SKM-1 (cell line): Measurements from ENCODE around the gene EXOC6B.

Experiments used
- DNase-seq: peaks from one replicate; lab custom pipeline; 2025; ENCODE audit not compliant: unreplicated experiment; lab: John Stamatoyannopoulos, UW

The EXOC6B gene

GRCh38 chr2:72793798-72794440, 31.9 kb downstream of the EXOC6B start:
- DNase-seq: no peak

DNA sequence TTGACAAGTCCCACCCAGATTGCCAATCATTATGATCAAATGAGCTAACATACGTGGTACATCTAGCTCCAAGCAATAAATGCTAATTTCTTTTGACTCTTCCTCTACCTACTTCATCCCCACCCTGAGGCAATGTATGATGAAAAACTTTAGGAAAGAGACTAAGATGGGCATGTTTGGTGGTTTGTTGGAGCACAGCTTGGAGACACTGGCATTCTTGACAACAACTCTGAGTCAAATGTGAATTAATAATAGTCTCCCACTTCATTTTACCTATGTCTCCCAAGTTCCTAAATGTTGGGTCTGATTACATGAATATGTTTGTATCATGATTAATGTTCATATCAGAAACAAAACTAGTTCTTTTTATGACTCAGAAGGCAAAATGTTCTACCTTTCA, 36.6 kb downstream of the EXOC6B start:
- DNase-seq: no peak

- no peak for DNase-seq
Observed at GRCh38 chr2:72788756-72789155, 37.1 kb downstream of the EXOC6B start.

- DNase-seq: no peak
Observed at GRCh38 chr2:72785517-72785916, 40.3 kb downstream of the EXOC6B start.

- no peak for DNase-seq
Observed at GRCh38 chr2:72782520-72782919, 43.3 kb downstream of the EXOC6B start.

GRCh38 chr2:72781480-72781879, 44.4 kb downstream of the EXOC6B start:
- no peak for DNase-seq

DNA sequence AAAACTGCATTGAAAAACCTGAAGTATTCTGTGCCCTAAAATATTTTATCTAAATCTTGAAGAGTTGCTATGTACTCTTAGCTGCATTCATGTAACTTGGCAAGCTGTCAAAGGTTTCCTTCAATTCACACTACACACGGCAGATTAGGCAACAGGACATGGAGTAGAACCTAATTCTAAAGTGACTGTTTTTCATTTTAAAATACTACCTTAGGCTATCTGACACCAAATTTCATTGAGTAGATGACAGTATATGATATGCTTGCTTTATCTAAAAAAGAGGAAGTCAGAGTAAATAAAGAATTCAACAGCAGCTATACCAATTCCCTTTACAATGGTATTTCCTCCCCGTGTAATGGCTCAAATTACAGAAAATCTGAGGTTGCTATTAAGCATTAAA, 45.4 kb downstream of the EXOC6B start:
- no peak for DNase-seq

- no peak for DNase-seq
Observed at GRCh38 chr2:72779495-72779894, 46.3 kb downstream of the EXOC6B start.

- DNase-seq: no peak
Observed at GRCh38 chr2:72778410-72778809, 47.4 kb downstream of the EXOC6B start.

DNA sequence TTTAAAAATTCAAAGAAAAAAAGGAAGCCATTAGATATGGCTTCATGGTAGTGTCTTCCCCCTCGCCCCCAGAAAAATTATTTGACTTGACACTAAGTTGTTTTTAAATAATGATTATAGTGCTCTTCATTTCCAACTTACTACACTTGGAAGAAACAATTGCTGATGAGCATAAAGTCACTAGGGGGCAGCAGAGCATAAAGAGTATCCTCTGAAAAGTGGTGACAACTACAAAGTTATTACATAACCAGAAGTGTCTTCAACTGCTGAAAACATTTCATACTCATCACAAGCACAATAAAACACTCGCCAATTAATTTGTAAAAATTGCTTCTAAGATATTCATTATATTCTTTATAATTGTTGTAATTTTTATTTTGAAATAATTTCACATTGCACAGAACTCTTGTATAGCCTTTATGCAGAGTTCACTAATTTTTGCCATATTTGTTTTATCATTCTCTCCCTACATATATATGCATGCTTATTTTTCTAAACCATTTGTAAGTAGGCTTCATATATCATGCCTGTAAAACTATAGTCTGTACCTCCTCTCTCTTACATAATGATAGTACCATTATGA, 54.9 kb downstream of the EXOC6B start:
- DNase-seq: peak; percentile 57

GRCh38 chr2:72765997-72766609, 59.7 kb downstream of the EXOC6B start:
- no peak for DNase-seq

DNA sequence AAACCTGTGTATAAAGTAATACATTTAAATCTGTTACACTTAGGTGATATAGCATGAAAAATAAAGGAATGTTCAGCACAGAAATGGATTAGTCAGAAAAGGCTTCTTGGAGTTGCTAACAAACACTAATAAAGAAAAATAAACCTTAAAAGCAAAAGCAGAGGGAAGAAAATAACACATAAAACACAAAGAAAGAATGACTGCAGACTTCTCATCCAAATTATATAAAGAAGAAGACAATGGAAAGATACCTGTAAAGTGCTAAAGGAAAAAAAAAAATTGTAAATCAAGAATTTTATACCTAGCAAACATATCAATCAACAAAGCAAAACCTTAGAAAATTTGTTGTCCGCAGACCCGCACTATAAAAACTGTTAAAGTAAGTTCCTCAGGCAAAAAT, 63.6 kb downstream of the EXOC6B start:
- DNase-seq: no peak

GRCh38 chr2:72759755-72760154, 66.1 kb downstream of the EXOC6B start:
- no peak for DNase-seq

DNA sequence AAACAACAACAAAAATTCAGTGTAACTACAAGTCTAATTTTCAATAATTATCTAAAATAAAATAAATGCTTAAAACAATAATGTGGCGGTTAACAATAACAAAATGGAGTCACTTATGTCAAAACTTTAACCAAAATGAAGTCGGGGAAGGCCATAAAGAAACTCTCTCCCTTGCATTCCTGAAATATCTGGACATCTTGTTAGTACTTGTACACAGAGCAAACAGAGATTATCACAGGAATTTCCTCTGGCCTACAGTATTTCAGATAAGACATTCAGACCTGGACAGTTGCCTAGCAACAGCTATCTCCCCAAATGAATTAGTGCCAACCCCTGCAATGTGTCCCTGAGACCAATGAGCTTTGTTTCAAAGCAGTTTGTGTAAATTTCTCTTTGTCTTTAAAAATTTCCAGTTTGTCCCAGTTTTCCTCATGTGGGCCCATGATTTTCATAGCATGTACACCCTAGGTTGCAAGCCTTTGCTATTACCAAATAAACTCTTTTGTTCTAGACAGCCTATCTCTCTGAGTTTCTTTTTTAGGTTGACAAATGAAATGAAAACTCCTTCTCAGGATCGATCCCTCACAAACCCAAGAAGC, 68.6 kb downstream of the EXOC6B start:
- no peak for DNase-seq

DNA sequence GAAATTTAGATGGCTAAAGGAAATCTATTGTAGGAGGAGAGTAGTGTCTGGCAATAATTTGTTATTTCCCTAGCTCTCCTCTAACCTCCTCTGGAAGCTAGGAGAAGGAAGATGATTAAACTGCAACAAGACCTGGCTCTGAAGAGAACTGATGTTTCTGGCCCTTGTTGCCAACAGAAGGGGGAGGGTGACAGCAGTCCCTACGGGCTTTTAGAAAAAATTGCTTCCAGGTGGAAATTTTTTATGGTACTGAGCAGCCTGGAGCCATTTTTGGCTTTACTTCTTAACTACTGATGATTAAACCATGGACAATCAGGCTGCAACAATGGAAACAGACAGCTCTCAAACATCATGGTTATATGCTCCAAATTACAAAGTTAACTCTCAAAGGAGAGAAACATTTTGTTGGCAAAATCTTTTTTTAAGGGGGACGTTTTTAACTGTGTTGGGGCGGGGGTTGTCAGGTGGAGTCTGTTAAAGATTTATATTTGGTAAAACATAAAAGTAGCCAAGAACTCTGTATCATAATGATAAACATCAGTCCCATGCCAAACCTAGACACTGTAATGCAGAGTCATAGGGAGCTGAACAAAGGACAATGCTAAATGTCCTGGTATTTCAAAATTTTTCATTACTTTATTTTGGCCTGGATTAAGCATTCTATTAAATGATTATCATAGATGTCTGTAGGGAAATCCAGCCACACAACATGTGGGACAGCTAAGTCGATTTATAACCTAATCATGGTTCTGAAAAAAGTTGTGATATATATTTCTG, 70.0 kb downstream of the EXOC6B start:
- DNase-seq: no peak

GRCh38 chr2:72754628-72755320, 71.1 kb downstream of the EXOC6B start:
- no peak for DNase-seq

DNA sequence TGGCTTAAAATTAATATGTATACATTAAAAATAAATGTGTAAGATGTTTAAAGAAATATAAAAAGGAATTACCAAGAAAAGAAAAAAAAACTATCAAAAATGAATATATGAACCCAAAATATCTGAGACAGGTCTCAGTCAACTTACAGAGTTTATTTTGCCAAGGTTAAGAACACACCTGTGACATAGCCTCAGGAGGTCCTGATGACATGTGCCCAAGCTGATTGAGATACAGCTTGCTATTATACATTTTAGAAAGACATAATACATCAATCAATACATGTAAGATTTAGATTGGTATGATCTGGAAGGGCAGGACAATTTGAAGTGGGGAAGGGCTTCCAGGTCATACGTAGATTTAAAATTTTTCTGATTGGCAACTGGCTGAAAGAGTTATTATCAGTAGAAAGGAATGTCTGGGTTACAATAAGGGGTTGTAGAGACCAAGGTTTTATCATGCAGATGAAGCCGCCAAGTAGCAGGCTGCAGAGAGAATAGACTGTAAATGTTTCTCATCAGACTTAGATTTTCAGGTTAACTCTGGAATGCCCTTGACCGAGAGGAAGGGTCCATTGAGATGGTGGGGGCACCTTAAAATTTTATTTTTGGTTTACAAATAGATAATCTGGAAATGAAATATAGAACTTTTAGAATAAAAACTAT, 74.7 kb downstream of the EXOC6B start:
- no peak for DNase-seq

GRCh38 chr2:72750466-72750865, 75.4 kb downstream of the EXOC6B start:
- DNase-seq: no peak

DNA sequence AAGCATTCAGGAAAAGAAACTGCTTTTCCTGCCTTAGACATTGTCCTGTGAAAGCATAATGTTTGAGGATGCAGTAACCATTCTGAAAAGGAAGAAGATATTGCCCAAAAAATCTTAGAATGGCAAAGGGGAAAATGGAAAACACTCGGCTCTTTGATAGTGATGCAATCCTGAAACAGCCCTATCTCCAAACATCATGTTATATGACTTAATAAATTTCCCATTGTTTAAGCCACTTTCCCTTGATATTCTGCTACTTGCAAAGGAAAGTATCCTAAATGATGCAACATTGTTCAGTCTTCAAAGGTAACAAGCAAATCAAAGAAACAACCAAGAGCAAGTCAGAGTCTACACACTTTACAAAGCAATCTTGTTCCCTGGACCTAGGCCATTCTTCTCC, 78.5 kb downstream of the EXOC6B start:
- DNase-seq: no peak

GRCh38 chr2:72745679-72746368, 80.0 kb downstream of the EXOC6B start:
- peak; percentile 24 for DNase-seq
